SH-SY5Y (cell line): ENCODE data around the gene INSL3.

ENCODE experiments used
- GATA2 ChIP-seq: IDR thresholded peaks from 2 replicates; pipeline ENCODE4 v1.6.1; 2011; ENCODE audit warnings: mild to moderate bottlenecking, low read depth, low read length
- GATA3 ChIP-seq: IDR thresholded peaks from 2 replicates; pipeline ENCODE4 v1.6.1; 2011; ENCODE audit warnings: low read depth, mild to moderate bottlenecking, low read length, moderate library complexity

INSL3 gene

GRCh38 chr19:17766543-17767131 is 54.7 kb downstream of the INSL3 start:
- TF ChIP-seq GATA2 = no peak
- TF ChIP-seq GATA3 = no peak
